Right lobe of liver (tissue), 6 donors: ENCODE data around the gene SERPINE1. TPM values are rescaled to one million over a fixed set of nuclear protein-coding genes. Genes with fewer than 3 reads are reported as not detected.

Experiments used
- ATAC-seq, 4 donors: fragments of 200-7000 bp; cut with Tn5 transposase; one replicate each; pipeline ENCODE4 v1.9.1; 2020; ENCODE audit warnings: mild to moderate bottlenecking in 4 of 4, moderate library complexity in 4 of 4
- DNase-seq, 3 donors: peaks; one replicate each; pipeline ENCODE4 v3.0.0-alpha.2; 2020
- H3K27ac ChIP-seq, 3 donors: fragments of 200-600 bp; one replicate each; pipeline ENCODE4 v1.8.0; 2022
- H3K27me3 ChIP-seq, 2 donors: fragments of 200-600 bp; one replicate each; pipeline ENCODE4 v1.8.0; 2022
- H3K36me3 ChIP-seq, 4 donors: fragments of 200-600 bp; sonication (generic) in 1 of 4; one replicate each; pipeline versions ENCODE4 v1.5.1 to v1.8.0; 2017 to 2022; ENCODE audit warnings: control low read depth in 1 of 4
- H3K4me1 ChIP-seq, 4 donors: fragments of 200-600 bp; sonication (generic) in 1 of 4; one replicate each; pipeline versions ENCODE4 v1.5.1 to v1.8.0; 2017 to 2022; ENCODE audit warnings: control low read depth in 1 of 4
- H3K4me3 ChIP-seq, 3 donors: fragments of 200-600 bp; one replicate each; pipeline ENCODE4 v1.8.0; 2022
- H3K9me3 ChIP-seq, 4 donors: fragments of 200-600 bp; sonication (generic) in 1 of 4; one replicate each; pipeline versions ENCODE4 v1.5.1 to v1.8.0; 2017 to 2022; ENCODE audit warnings: control low read depth in 1 of 4
- POLR2A ChIP-seq: fragments of 450-650 bp; IDR thresholded peaks from one replicate; pipeline ENCODE4 v1.6.1; 2017; ENCODE audit warnings: antibody characterized with exemption, mild to moderate bottlenecking
- WGBS: methylation state at CpG from one replicate; pipeline ENCODE4 v1.1.6; 2018; ENCODE audit warnings: low coverage, low lambda C conversion rate; ENCODE audit not compliant: insufficient coverage; ENCODE audit errors: missing lambda C conversion rate; 5-methylcytosine and 5-hydroxymethylcytosine counted together
- intact Hi-C, 2 donors: fragments of 100-400 bp; cut with DNase I; formaldehyde crosslinking; loops; one replicate each; pipeline versions ENCODE4 v1.11.2 to v1.14.1; 2022
- total RNA-seq, 6 experiments: library from RNA; depleted of rRNA in 2 of 6; stranded (reverse); fragments of >200 nt in 2 of 6; fragmentation: NEBNext Ultra II Directional in 3 of 6; extraction: Animal tissue kit (Norgen Biotek cat#: 25700) in 3 of 6; gene quantifications; one replicate each; pipeline versions ENCODE4 v1.1.0 to v1.2.4, GENCODE V29; 2016 to 2023
- TF ChIP-seq, protein P1 (sequence below), 4 donors: fragments of 200-600 bp in 3 of 4; fragments of 450-650 bp in 1 of 4; IDR thresholded peaks; one replicate each; pipeline versions ENCODE4 v1.5.1 to v1.8.0; 2016 to 2022; ENCODE audit warnings: antibody characterized with exemption in 4 of 4, mild to moderate bottlenecking in 2 of 4
- donor health status: DM: no; HTN: yes; CAD: no.
- donor health status: DM: no; HTN: no; CAD: no.
- donor health status: DM: no; HTN: no; CAD: no.
- donor health status: DM: no; HTN: yes; CAD: no.
- donor health status: DM: no; HTN: yes; CAD: no.

Gene SERPINE1
- total RNA-seq, 6 experiments from 2014 or later: 5.4 to 497 (median 98.6) TPM

DNA sequence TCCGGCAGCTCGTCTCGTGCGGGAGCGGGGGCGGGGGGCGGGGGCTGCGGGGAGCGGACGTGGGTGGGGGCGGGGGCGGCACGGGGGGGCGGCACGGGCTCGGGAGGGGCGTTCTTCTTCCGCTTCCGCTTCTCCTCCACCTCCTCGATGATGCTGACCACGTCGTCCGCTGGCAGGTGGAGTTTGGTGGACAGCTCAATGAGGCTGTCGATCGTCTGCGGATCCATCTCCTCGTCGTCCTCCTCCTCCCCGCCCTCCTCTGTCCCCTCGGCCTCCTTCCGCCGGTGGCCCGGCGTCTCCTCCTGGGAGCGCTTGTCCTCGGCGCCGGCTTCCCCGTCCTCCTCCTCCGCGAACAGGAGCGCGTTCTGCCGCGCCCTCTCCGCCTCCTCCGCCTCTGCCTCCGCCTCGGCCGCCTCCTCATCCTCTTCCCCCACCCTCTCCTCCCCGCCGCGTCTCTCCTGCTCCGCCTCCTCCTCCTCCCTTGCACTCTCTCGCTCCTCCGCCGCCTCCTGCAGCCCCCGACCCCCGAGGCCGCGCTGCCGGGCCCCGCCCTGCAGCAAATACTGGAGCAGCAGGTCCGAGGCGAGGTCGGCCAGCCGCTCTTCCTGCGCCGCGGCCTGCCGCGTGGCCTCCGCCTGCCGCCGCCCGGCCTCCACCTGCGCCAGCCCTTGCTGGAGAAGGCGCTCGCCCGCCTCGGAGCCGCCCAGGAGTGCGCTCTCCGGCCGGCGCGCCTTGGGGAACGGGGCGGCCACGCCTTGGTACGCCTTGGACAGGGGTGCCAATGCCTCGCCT is 36.6 kb downstream of the SERPINE1 start:
- WGBS: 4% methylated on average over 48 of the region's 92 CpGs
- H3K4me1 ChIP-seq: peaks cover 0 to 20% (median 0%) of the 10 kb centered on the region in 4 donors
- TF ChIP-seq POLR2A: no peak
- TF ChIP-seq, protein P1, sequence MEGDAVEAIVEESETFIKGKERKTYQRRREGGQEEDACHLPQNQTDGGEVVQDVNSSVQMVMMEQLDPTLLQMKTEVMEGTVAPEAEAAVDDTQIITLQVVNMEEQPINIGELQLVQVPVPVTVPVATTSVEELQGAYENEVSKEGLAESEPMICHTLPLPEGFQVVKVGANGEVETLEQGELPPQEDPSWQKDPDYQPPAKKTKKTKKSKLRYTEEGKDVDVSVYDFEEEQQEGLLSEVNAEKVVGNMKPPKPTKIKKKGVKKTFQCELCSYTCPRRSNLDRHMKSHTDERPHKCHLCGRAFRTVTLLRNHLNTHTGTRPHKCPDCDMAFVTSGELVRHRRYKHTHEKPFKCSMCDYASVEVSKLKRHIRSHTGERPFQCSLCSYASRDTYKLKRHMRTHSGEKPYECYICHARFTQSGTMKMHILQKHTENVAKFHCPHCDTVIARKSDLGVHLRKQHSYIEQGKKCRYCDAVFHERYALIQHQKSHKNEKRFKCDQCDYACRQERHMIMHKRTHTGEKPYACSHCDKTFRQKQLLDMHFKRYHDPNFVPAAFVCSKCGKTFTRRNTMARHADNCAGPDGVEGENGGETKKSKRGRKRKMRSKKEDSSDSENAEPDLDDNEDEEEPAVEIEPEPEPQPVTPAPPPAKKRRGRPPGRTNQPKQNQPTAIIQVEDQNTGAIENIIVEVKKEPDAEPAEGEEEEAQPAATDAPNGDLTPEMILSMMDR (IDR thresholded peaks at IDR 0.05): no peak
- H3K4me3 ChIP-seq: no peak overlapping the region
- H3K27me3 ChIP-seq: peaks cover 0 to 19% of the 10 kb centered on the region in 2 donors
- ATAC-seq (no peak), DNase-seq (no peak)
- no peaks in the 10 kb centered on the region for H3K36me3 ChIP-seq
- intact Hi-C loops: loop anchor here in 1 of 2 donors (10.0 kb wide), 1 partner anchor 121 kb away; no protein-coding TSS in a partner anchor
- no peaks in the 10 kb centered on the region for H3K9me3 ChIP-seq
- no peak overlapping the region for H3K27ac ChIP-seq

DNA sequence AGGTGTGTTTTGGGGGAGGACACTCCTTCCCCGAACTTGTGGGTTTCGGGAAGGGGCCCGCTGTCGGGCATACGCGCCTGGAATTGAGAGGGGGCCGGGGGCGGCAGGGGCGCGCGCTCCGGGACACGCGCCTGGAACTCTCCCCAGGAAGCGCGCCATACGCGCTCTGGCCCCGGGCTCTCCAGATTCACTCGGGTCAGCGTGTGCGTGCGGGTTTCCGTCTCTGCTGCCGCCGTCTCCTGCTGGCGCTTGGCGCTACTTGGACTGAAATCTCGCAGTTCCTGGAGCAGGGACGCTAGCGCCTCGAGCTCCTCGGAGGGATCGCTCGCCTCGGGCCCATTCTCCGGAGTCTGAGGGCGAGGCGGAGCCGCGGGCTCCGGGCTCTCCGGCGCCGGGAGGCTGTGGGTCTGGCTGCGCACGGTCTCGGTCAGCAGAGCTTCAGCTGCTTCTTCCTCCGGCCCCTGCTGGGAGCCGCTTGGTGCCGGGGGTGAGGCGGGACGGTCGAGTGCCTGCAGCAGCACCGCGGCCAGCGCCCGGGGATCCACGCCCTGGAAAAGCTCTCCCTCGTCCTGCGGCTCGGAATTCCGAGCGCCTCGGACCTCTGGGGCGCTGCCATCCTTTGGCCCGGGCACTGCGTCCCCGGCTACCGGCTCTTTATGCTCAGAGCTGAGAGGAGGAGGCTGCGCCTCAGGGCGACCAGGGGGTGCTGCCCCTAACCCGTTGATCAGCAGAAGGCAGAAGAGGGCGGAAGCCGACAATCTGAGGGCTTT is 37.4 kb downstream of the SERPINE1 start:
- Histone ChIP-seq H3K9me3 (no peaks in the 10 kb centered on the region), H3K4me3 (no peak overlapping the region), H3K36me3 (no peaks in the 10 kb centered on the region), H3K27ac (no peak overlapping the region), H3K27me3 (peaks cover 0 to 19% of the 10 kb centered on the region in 2 donors), H3K4me1 (peaks cover 0 to 20% (median 0%) of the 10 kb centered on the region in 4 donors)
- DNase-seq (peak in 1 of 3 donors; percentile 46), ATAC-seq (peak; percentile 14 to 48 (median 26))
- TF ChIP-seq POLR2A: no peak
- TF ChIP-seq, protein P1 (IDR thresholded peaks at IDR 0.05): no peak
- intact Hi-C loops: loop anchor here in 1 of 2 donors (10.0 kb wide), 1 partner anchor 121 kb away; no protein-coding TSS in a partner anchor
- 4% methylated on average over 15 of the region's 75 CpGs for WGBS

DNA sequence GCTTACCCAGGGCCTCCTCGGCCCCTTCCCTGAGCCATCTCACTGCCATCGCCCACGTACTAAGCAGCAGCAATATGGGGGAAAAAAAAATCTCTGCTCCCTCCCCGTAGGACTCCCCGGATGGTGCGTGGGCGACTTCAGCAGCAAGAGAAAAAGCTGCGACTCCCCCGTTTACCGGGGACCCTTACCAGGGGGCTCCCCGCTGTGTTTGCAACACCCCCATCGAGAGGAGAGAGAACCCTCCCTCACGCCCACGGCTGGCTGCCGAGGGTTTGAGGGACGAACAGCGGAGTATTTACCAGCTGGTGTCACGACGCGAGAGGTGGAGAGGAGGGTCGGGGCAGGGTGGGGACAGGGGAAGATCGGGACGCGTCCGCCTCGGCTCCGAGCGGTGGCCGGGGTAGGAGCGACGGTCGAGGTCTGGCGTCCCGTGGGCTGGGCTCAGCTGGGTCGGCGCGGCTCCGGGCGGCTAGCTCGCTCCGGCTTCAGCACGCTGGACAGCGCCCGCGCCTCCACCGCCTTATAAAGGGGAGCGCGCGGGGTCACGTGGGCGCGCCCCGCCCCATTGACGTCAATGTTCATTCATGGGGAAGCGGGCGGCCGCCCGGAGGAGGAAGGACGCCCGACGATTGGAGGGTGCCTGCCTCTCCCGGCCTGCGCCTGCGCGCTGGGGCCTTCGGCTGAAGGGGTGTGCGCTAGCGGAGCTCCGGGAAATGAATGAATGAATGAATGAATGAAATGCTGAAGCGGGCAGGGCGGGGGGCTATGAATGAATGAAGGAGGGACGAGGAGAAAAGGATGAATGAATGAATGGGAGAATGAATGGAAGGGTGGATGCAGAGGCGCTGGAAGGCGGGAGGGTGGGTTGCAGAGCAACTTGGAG is 38.4 kb downstream of the SERPINE1 start, which contains the start of gene VGF:
VGF (minus strand) TSS at position 495 of the 883 bp plus-strand sequence. CDS start 726 bp downstream, outside the sequence.
- 2% methylated on average over 34 of the region's 74 CpGs for WGBS
- intact Hi-C loops: loop anchor here in 1 of 2 donors (10.0 kb wide), 1 partner anchor 119 kb away; no protein-coding TSS in a partner anchor
- H3K27me3 ChIP-seq: peaks cover 0 to 19% of the 10 kb centered on the region in 2 donors

More for the DNA sequence above, 38.4 kb downstream of the SERPINE1 start, which contains the start of gene VGF:
- TF ChIP-seq, protein P1 (IDR thresholded peaks at IDR 0.05): no peak
- TF ChIP-seq POLR2A: no peak
- Histone ChIP-seq H3K27ac (no peak within 1 kb of the TSS), H3K4me1 (peaks cover 0 to 20% (median 0%) of the 10 kb centered on the region in 4 donors), H3K36me3 (no peaks in the 10 kb centered on the region), H3K4me3 (no peak within 1 kb of the TSS), H3K9me3 (no peaks in the 10 kb centered on the region)
- peak; percentile 90 to 92 (median 91) for DNase-seq
- peak; percentile 85 to 95 (median 90) for ATAC-seq
